OCI-LY7 (cell line): ENCODE results near the gene RAPH1.

ENCODE experiments used
- CTCF ChIP-seq: fragments of 200-600 bp; sonication (generic); conservative IDR thresholded peaks from 2 replicates; pipeline ENCODE4 v1.5.1; 2014; ENCODE audit warnings: mild to moderate bottlenecking, antibody characterized with exemption, low read length, moderate library complexity, mixed read lengths
- EZH2phosphoT487 ChIP-seq: fragments of 200-600 bp; sonication (generic); IDR thresholded peaks from 2 replicates; pipeline ENCODE4 v1.6.1; 2018; ENCODE audit warnings: low read depth, borderline replicate concordance, mild to moderate bottlenecking, mixed run types, antibody characterized with exemption, low read length, moderate library complexity, mixed read lengths

DNA sequence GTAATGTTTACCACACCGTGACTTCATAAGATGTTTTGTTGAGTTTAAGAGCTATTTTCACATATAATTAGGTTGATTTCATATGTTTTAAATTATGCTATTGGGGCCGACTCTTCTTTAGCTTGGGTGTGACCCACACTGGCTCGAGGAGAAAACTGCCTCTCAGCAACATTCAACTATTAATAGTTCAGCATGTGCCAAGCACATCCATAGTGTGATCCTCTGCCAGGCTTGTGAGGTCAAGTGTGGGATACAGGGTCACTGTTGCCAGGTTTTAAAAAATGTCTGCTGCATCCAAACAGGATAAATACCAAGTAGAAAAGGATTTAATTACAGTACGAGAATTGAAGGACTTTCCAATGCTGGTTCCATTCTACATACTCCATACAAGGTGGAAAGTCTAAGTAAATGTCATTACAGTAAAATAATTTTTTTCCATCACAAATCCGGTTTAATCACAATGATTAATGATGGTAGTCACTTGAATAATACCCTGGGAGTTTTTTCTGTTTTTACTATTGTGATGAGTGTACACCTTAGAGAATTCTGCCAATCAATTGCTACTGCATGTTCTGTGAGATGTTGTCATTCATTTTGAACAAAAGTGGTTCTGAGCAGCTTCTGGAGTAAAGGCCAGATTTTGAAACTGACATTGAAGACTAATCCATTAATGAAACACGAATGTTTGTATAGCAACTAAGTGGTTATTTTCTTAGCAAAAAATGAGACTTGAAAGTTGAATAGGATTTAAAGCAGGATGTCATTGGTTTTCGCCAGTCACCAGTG, 122.4 kb downstream of the RAPH1 start:
- TF ChIP-seq CTCF: no peak
- TF ChIP-seq EZH2phosphoT487: no peak
